ENCODE results near the gene CHRM1.
"Not testable (repeated sequence)": the region's sequence is repeated elsewhere in the genome, so short reads cannot be mapped to it uniquely, and the experiment has no call there.

The CHRM1 gene

GRCh38 chr11:62874851-62875250 is 46.3 kb downstream of the CHRM1 start:
- DNase-seq, result no peak

- DNase-seq, result no peak
These were observed 55.5 kb downstream of the CHRM1 start for GRCh38 chr11:62865635-62866034.

DNA sequence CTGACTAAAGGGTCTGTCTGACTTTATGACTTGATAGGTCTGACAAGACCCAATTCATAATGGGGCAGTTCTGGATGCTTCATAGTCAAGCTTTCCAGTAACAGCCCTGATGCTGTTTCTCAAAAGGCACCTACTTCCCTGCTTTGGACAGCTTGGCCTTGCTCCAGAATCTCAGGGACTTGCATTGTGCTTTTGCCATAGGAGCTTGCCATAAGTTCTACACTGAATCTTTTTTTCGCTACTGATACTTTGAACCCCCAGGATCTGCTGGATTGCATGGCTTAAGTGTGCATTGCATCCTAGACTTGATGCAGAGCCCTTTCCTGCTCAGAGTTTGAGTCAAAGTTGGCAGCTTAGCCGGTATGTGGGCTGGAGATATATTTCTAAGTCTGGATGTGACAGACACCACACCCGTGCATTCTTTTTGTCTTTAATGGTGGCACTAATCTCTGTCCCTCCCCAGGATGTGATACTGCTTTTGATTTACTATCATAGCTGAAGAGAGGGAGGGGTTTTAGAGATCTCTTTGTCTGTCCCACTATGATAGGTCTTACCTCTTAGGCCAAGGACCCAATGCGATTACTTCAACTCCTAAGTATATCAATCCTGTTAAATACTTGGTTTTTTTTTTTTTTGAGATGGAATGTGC is 57.4 kb downstream of the CHRM1 start:
- no peak for DNase-seq

- not testable (repeated sequence) for DNase-seq
These were observed 59.5 kb downstream of the CHRM1 start for GRCh38 chr11:62861564-62862192.

- no peak for DNase-seq
These were observed 60.2 kb downstream of the CHRM1 start for GRCh38 chr11:62860835-62861563.

- not testable (repeated sequence) for DNase-seq
These were observed 61.9 kb downstream of the CHRM1 start for GRCh38 chr11:62859281-62859703.
